Right lobe of liver (tissue), 6 donors: ENCODE data around the gene TOR4A. TPM values are rescaled to one million over a fixed set of nuclear protein-coding genes. Genes with fewer than 3 reads are reported as not detected.

Experiments used
- ATAC-seq, 4 donors: fragments of 200-7000 bp; cut with Tn5 transposase; one replicate each; pipeline ENCODE4 v1.9.1; 2020; ENCODE audit warnings: mild to moderate bottlenecking in 4 of 4, moderate library complexity in 4 of 4
- DNase-seq, 3 donors: peaks; one replicate each; pipeline ENCODE4 v3.0.0-alpha.2; 2020
- H3K27ac ChIP-seq, 3 donors: fragments of 200-600 bp; one replicate each; pipeline ENCODE4 v1.8.0; 2022
- H3K27me3 ChIP-seq, 2 donors: fragments of 200-600 bp; one replicate each; pipeline ENCODE4 v1.8.0; 2022
- H3K36me3 ChIP-seq, 4 donors: fragments of 200-600 bp; sonication (generic) in 1 of 4; one replicate each; pipeline versions ENCODE4 v1.5.1 to v1.8.0; 2017 to 2022; ENCODE audit warnings: control low read depth in 1 of 4
- H3K4me1 ChIP-seq, 4 donors: fragments of 200-600 bp; sonication (generic) in 1 of 4; one replicate each; pipeline versions ENCODE4 v1.5.1 to v1.8.0; 2017 to 2022; ENCODE audit warnings: control low read depth in 1 of 4
- H3K4me3 ChIP-seq, 3 donors: fragments of 200-600 bp; one replicate each; pipeline ENCODE4 v1.8.0; 2022
- H3K9me3 ChIP-seq, 4 donors: fragments of 200-600 bp; sonication (generic) in 1 of 4; one replicate each; pipeline versions ENCODE4 v1.5.1 to v1.8.0; 2017 to 2022; ENCODE audit warnings: control low read depth in 1 of 4
- POLR2A ChIP-seq: fragments of 450-650 bp; IDR thresholded peaks from one replicate; pipeline ENCODE4 v1.6.1; 2017; ENCODE audit warnings: antibody characterized with exemption, mild to moderate bottlenecking
- WGBS: methylation state at CpG from one replicate; pipeline ENCODE4 v1.1.6; 2018; ENCODE audit warnings: low coverage, low lambda C conversion rate; ENCODE audit not compliant: insufficient coverage; ENCODE audit errors: missing lambda C conversion rate; 5-methylcytosine and 5-hydroxymethylcytosine counted together
- intact Hi-C, 2 donors: fragments of 100-400 bp; cut with DNase I; formaldehyde crosslinking; loops; one replicate each; pipeline versions ENCODE4 v1.11.2 to v1.14.1; 2022
- total RNA-seq, 6 experiments: library from RNA; depleted of rRNA in 2 of 6; stranded (reverse); fragments of >200 nt in 2 of 6; fragmentation: NEBNext Ultra II Directional in 3 of 6; extraction: Animal tissue kit (Norgen Biotek cat#: 25700) in 3 of 6; gene quantifications; one replicate each; pipeline versions ENCODE4 v1.1.0 to v1.2.4, GENCODE V29; 2016 to 2023
- TF ChIP-seq, protein P1 (sequence below), 4 donors: fragments of 200-600 bp in 3 of 4; fragments of 450-650 bp in 1 of 4; IDR thresholded peaks; one replicate each; pipeline versions ENCODE4 v1.5.1 to v1.8.0; 2016 to 2022; ENCODE audit warnings: antibody characterized with exemption in 4 of 4, mild to moderate bottlenecking in 2 of 4
- donor health status: DM: no; HTN: yes; CAD: no.
- donor health status: DM: no; HTN: no; CAD: no.
- donor health status: DM: no; HTN: no; CAD: no.
- donor health status: DM: no; HTN: yes; CAD: no.
- donor health status: DM: no; HTN: yes; CAD: no.

Gene TOR4A
- total RNA-seq, 6 experiments from 2014 or later = 2.2 to 4.9 (median 3.7) TPM

DNA sequence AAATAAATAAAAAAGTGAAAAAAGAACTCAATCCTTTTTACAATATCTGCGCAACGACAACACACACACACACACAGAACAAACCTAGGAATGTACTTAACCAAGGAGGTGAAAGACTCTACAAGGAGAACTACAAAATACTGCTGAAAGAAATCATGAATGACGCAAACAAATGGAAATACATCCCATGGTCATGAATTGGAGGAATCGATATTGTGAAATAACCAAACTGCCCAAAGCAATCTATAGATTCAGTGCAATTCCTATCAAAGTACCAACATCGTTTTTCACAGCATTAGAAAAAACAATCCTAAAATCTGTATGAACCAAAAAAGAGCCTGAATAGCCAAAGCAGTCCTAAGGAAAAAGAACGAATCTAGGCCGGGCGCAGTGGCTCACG is 54.4 kb downstream of the TOR4A start:
- ATAC-seq = no peak
- intact Hi-C loops = no loop called here
- TF ChIP-seq, protein P1, sequence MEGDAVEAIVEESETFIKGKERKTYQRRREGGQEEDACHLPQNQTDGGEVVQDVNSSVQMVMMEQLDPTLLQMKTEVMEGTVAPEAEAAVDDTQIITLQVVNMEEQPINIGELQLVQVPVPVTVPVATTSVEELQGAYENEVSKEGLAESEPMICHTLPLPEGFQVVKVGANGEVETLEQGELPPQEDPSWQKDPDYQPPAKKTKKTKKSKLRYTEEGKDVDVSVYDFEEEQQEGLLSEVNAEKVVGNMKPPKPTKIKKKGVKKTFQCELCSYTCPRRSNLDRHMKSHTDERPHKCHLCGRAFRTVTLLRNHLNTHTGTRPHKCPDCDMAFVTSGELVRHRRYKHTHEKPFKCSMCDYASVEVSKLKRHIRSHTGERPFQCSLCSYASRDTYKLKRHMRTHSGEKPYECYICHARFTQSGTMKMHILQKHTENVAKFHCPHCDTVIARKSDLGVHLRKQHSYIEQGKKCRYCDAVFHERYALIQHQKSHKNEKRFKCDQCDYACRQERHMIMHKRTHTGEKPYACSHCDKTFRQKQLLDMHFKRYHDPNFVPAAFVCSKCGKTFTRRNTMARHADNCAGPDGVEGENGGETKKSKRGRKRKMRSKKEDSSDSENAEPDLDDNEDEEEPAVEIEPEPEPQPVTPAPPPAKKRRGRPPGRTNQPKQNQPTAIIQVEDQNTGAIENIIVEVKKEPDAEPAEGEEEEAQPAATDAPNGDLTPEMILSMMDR (IDR thresholded peaks at IDR 0.05) = no peak
- TF ChIP-seq POLR2A = no peak
- H3K4me3 ChIP-seq = no peak overlapping the region
- H3K4me1 ChIP-seq = no peaks in the 10 kb centered on the region
- WGBS = 89% methylated on average over 9 of the region's 9 CpGs
- no peaks in the 10 kb centered on the region for H3K36me3 ChIP-seq
- DNase-seq = no peak
- H3K27ac ChIP-seq = no peak overlapping the region
- H3K9me3 ChIP-seq = peaks cover 0 to 2% (median 0%) of the 10 kb centered on the region in 4 donors
- H3K27me3 ChIP-seq = no peaks in the 10 kb centered on the region

Other genes with a start within 250 kb of the TOR4A start
- 10 to 100 TPM; 23.7 to 49.2 (median 34.2) TPM for gene ABCA2, start 249.5 kb upstream of the TOR4A start, total RNA-seq
- gene FUT7, start 245.6 kb upstream of the TOR4A start, total RNA-seq = under 1 TPM in 2 of 6 experiments, not detected in 4; 0.12 to 0.13 TPM
- gene NPDC1, start 231.5 kb upstream of the TOR4A start, total RNA-seq = 10 to 100 TPM in 5 of 6 experiments, 1 to 10 TPM in 1; 9.3 to 14.9 (median 12.2) TPM
- 1 to 10 TPM in 2 of 6 experiments, under 1 TPM in 4; 0.50 to 2.1 (median 0.80) TPM for gene ENTPD2, start 223.7 kb upstream of the TOR4A start, total RNA-seq
- gene SAPCD2, start 207.2 kb upstream of the TOR4A start, total RNA-seq = under 1 TPM in 5 of 6 experiments, not detected in 1; 0.05 to 0.43 (median 0.22) TPM
- gene UAP1L1, start 200.2 kb upstream of the TOR4A start, total RNA-seq = 1 to 10 TPM; 1.3 to 4.9 (median 1.9) TPM
- 10 to 100 TPM; 24.0 to 39.1 (median 28.8) TPM for gene MAN1B1, start 190.7 kb upstream of the TOR4A start, total RNA-seq
- 10 to 100 TPM; 62.2 to 86.2 (median 66.2) TPM for gene DPP7, start 163.0 kb upstream of the TOR4A start, total RNA-seq
- not detected for gene GRIN1, start 138.6 kb upstream of the TOR4A start, total RNA-seq
- under 1 TPM in 2 of 6 experiments, not detected in 4; 0.17 to 0.18 TPM for gene LRRC26, start 107.7 kb upstream of the TOR4A start, total RNA-seq
- not detected for gene TMEM210, start 105.7 kb upstream of the TOR4A start, total RNA-seq
- 10 to 100 TPM; 16.1 to 36.5 (median 27.9) TPM for gene ANAPC2, start 89.2 kb upstream of the TOR4A start, total RNA-seq
- 10 to 100 TPM; 21.5 to 53.3 (median 25.5) TPM for gene SSNA1, start 89.0 kb upstream of the TOR4A start, total RNA-seq
- 10 to 100 TPM; 12.1 to 28.9 (median 18.1) TPM for gene TPRN, start 77.0 kb upstream of the TOR4A start, total RNA-seq
- gene TMEM203, start 72.1 kb upstream of the TOR4A start, total RNA-seq = 10 to 100 TPM; 17.7 to 28.0 (median 23.9) TPM
- gene NDOR1, start 72.0 kb upstream of the TOR4A start, total RNA-seq = 1 to 10 TPM; 4.7 to 9.6 (median 7.4) TPM
- gene RNF208, start 55.5 kb upstream of the TOR4A start, total RNA-seq = 10 to 100 TPM in 1 of 6 experiments, 1 to 10 TPM in 5; 3.5 to 12.2 (median 4.5) TPM
- 1 to 10 TPM in 1 of 6 experiments, under 1 TPM in 4, not detected in 1; 0.20 to 1.2 (median 0.31) TPM for gene CYSRT1, start 52.6 kb upstream of the TOR4A start, total RNA-seq
- not detected for gene RNF224, start 50.2 kb upstream of the TOR4A start, total RNA-seq
- gene SLC34A3, start 46.8 kb upstream of the TOR4A start, total RNA-seq = not detected
- gene TUBB4B, start 36.4 kb upstream of the TOR4A start, total RNA-seq = 100 to 1,000 TPM in 5 of 6 experiments, 10 to 100 TPM in 1; 88.4 to 274 (median 124) TPM
- not detected for gene STPG3, start 26.4 kb upstream of the TOR4A start, total RNA-seq
- gene NELFB, start 22.4 kb upstream of the TOR4A start, total RNA-seq = 10 to 100 TPM; 15.6 to 21.6 (median 20.1) TPM
- gene NRARP, start 24.5 kb downstream of the TOR4A start, total RNA-seq = 1 to 10 TPM in 3 of 6 experiments, under 1 TPM in 3; 0.57 to 2.3 (median 0.98) TPM
- 10 to 100 TPM in 3 of 6 experiments, 1 to 10 TPM in 3; 3.3 to 14.4 (median 10.6) TPM for gene EXD3, start 145.4 kb downstream of the TOR4A start, total RNA-seq
- 1 to 10 TPM; 4.7 to 8.0 (median 5.7) TPM for gene NOXA1, start 145.7 kb downstream of the TOR4A start, total RNA-seq
- gene ENTPD8, start 163.6 kb downstream of the TOR4A start, total RNA-seq = 10 to 100 TPM in 2 of 6 experiments, 1 to 10 TPM in 4; 3.3 to 11.5 (median 7.5) TPM
- gene NSMF, start 181.6 kb downstream of the TOR4A start, total RNA-seq = 10 to 100 TPM; 15.6 to 55.4 (median 20.1) TPM